Iris pigment epithelial cell (primary cell): ENCODE results near the gene TRIM69.
"Not testable (repeated sequence)": the region's sequence is repeated elsewhere in the genome, so short reads cannot be mapped to it uniquely, and the experiment has no call there.

Source experiments
- DNase-seq: peaks from one replicate; pipeline ENCODE4 v3.0.0-alpha.2; 2011; ENCODE audit warnings: low read depth

The TRIM69 gene

DNA sequence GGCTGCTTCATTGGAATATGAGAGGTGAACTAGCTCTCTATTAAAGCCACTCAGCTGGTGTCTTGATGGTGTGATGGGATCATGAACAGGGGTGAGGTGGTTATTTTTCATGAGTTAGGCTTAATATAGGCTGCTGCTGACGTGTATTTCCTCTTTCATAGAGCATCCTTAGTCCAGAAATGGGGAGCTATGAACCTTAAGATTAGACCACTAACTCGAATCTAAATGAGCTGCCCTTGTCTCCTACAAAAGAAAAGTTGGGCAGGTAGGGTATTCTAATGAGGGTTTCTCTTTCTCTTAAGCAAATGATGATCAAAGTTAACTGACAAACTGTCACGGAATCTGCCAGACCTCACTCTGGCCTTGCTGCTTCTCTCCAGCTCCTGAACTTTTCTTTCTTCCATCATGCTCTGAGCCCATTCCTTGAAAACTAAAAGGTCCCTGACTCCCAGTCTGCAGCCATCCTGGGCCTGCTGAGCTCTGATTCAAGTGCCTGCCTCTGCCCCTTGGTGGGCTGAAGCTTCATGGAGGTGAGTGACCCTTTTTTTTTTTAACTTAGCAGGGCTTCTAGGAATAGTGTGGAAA, at the start of gene TRIM69:
TSS of gene TRIM69 (plus strand) at position 348 of the 585 bp plus-strand sequence. CDS start at position 525, 177 bp downstream.
- DNase-seq = no peak

DNA sequence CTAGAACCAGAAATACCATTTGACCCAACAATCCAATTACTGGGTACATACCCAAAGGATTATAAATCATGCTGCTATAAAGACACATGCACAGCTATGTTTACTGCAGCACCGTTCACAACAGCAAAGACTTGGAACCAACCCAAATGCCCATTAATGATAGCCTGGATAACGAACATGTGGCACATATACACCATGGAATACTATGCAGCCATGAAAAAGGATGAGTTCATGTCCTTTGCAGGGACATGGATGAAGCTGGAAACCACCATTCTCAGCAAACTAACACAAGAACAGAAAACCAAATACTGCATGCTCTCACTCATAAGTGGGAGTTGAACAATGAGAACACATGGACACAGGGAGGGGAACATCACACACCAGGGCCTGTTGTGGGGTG, 47.0 kb upstream of the TRIM69 start:
- not testable (repeated sequence) for DNase-seq

DNA sequence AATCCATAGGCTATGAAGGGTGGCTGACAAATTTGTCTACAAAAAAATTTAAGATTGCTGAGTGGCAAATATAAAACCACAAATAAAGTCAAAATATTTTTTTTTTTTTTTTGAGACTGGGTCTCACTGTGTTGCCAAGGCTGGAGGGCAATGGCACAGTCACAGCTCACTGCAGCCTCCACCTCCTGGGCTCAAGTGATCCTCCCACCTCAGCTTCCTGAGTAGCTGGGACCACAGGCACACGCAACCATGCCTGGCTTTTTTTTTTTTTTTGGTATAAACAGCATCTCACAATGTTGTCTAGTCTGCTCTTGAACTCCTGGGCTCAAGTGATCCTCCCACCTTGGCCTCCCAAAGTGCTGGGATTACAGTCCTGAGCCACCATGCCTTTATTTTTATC, 46.1 kb upstream of the TRIM69 start:
- DNase-seq = not testable (repeated sequence)

DNA sequence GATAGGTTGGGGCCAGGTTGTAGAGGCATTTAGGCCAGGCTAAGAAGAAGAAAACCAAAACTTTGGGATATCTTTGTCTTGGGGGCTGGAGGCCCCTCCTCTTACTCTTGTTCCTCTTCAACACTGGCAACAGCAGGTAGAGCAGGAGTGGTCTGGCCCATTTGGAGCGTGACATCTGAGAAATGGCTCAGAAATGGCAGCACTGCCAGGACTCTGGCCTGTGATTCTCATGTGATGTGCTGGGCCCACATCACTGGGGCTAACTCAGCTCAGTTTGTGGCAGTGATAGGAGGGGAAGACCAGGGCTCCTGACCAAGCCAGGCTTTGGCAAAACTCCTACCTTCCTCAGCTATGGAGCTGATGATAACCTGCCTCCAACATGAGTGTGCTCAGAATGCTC, 43.7 kb upstream of the TRIM69 start:
- no peak for DNase-seq

GRCh38 chr15:44694416-44694815, 41.9 kb upstream of the TRIM69 start:
- no peak for DNase-seq

DNA sequence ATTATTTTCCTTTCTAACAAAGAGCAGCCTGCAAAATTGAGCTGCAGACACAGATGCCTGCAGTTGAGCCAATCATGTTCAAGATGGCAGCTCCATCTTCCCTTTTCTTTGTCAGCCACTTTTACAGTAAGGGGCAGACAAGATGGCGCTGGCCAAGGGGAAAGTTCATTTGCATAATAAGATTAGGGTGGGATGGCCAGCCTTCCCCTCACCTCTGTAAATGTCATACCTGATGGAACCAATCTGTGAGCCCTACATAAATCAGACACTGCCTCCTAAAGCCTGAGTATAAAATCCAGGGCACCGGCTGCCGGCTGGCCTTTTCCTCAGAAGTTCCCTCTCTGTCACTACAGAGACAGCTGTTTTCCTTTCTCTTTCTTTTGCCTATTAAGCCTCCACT, 41.0 kb upstream of the TRIM69 start:
- DNase-seq = no peak

DNA sequence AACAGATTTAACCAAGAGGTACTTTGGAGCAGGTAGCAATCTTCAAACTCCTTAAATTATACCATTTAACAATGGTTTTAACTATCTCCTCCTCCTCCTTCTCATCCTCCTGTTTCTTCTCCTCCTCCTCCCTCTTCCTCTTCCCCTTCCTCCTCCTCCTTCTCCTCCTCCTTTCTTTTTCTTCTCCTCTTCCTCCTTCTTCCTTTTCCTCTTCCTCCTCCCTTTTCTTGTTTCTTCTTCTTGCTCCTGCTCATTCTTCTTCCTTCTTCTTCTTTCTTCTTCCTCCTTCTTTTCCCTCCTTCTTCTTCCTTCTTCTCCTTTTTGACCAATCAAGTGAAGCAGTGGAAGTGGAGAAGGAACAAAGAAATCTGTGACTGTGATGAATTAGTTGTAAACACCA, 39.3 kb upstream of the TRIM69 start:
- DNase-seq = no peak

DNA sequence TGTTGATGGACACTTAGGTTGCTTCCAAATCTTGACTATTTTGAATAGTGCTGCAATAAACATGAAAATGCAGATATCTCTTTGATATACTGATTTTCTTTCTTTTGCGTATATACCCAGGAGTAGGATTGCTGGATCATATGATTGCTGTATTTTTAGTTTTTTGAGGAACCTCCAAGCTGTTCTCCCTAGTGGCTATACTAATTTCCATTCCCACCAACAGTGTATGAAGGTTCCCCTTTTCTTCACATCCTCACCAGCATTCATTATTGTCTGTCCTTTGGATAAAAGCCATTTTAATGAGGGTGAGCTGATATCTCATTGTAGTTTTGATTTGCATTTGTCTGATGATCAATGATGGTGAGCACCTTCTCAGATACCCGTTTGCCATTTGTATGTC, 37.7 kb upstream of the TRIM69 start:
- DNase-seq = no peak

GRCh38 chr15:44700676-44701075, 35.7 kb upstream of the TRIM69 start:
- not testable (repeated sequence) for DNase-seq

DNA sequence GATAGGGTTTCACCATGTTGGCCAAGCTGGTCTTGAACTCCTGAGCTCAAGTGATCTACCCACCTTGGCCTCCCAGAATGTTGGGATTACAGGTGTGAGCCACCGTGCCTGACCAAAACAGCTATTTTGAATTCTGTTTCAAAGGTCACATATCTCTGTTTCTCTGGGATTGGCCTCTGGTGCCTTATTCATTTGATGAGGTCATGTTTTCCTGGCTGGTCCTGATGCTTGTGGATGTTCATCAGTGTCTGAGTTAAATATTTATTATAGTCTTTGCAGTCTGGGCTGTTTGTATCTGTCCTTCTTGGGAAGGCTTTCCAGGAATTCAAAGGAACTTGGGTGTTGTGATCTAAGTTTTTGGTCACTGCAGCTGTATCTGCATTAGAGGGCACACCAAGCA, 30.3 kb upstream of the TRIM69 start:
- DNase-seq = no peak

DNA sequence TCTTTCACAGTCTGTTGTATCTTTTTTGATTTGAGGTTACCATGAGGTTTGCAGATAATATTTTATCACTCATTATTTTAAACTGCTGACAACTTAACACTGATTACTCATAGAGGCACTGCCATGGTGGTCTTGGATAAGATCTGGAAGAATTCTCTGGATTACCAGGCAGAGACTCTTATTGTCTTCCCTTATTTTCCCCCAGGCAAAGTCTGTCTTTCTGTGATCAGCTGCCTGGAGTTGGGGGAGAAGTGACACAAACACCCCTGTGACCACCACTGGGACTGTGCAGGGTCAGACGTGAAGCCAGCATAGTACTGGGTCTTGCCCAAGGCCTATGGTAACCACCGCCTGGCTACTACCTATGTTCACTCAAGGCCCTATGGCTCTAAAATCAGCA, 29.9 kb upstream of the TRIM69 start:
- no peak for DNase-seq

- DNase-seq = no peak
Observed at GRCh38 chr15:44706946-44707636, 29.2 kb upstream of the TRIM69 start.

DNA sequence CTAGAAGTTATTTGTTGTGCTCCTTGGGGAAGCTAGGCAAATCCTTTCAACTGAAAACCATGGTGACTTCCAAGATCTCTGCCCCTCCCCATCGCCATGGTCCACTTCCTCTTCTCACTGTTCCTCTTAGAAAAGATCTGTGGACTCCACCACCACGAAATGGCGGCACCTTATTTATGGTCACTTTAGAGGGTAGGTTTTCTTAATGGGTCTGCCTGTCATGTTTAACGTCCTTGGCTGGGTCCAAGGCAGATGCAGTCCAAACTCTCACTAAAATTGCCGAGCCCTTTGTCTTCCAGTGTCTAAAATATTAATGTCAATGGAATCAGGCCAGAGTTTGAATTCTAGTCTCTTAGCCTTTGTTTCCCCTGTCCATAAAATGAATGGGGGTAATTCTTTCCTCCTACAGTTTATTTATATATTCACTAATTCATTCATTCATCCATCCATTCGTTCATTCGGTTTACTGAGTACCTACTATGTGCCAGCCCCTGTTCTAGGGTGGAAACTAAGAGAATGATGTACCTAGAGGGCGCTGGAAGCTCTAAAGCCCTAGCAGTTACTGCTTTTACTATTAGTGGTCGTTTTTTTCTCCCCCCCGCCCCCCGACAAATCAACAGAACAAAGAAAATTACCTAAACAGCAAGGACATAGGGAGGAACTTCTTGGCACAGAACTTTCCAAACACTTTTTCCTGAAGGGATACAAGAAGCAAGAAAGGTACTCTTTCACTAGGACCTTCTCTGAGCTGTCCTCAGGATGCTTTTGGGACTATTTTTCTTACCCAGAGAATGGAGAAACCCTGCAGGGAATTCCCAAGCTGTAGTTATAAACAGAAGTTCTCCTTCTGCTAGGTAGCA, 25.9 kb upstream of the TRIM69 start:
- no peak for DNase-seq

DNA sequence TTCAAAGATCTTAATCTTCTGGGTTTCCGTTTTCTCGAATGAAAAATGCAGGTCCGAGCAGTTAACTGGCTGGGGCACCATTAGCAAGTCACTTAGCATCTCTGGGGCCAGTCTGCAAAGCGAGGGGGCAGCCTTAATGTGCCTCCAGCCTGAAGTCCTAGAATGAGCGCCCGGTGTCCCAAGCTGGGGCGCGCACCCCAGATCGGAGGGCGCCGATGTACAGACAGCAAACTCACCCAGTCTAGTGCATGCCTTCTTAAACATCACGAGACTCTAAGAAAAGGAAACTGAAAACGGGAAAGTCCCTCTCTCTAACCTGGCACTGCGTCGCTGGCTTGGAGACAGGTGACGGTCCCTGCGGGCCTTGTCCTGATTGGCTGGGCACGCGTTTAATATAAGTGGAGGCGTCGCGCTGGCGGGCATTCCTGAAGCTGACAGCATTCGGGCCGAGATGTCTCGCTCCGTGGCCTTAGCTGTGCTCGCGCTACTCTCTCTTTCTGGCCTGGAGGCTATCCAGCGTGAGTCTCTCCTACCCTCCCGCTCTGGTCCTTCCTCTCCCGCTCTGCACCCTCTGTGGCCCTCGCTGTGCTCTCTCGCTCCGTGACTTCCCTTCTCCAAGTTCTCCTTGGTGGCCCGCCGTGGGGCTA, 25.1 kb upstream of the TRIM69 start, which contains the start of the genes B2M and PATL2:
TSS of gene B2M (plus strand) at position 422 of the 647 bp plus-strand sequence. CDS start at position 452, 30 bp downstream.
TSS of gene PATL2 (minus strand) at position 228 of the 647 bp plus-strand sequence. CDS start 34,833 bp downstream, outside the sequence.
- peak; percentile 94 for DNase-seq

- peak; percentile 39 for DNase-seq
Observed at GRCh38 chr15:44711743-44712345, 24.5 kb upstream of the TRIM69 start.

GRCh38 chr15:44712346-44713005, 23.9 kb upstream of the TRIM69 start:
- DNase-seq = peak; percentile 90

DNA sequence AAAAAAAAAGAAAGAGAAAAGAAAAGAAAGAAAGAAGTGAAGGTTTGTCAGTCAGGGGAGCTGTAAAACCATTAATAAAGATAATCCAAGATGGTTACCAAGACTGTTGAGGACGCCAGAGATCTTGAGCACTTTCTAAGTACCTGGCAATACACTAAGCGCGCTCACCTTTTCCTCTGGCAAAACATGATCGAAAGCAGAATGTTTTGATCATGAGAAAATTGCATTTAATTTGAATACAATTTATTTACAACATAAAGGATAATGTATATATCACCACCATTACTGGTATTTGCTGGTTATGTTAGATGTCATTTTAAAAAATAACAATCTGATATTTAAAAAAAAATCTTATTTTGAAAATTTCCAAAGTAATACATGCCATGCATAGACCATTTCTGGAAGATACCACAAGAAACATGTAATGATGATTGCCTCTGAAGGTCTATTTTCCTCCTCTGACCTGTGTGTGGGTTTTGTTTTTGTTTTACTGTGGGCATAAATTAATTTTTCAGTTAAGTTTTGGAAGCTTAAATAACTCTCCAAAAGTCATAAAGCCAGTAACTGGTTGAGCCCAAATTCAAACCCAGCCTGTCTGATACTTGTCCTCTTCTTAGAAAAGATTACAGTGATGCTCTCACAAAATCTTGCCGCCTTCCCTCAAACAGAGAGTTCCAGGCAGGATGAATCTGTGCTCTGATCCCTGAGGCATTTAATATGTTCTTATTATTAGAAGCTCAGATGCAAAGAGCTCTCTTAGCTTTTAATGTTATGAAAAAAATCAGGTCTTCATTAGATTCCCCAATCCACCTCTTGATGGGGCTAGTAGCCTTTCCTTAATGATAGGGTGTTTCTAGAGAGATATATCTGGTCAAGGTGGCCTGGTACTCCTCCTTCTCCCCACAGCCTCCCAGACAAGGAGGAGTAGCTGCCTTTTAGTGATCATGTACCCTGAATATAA, 23.0 kb upstream of the TRIM69 start:
- DNase-seq = peak; percentile 40

- no peak for DNase-seq
Observed at GRCh38 chr15:44715142-44715796, 21.1 kb upstream of the TRIM69 start.

DNA sequence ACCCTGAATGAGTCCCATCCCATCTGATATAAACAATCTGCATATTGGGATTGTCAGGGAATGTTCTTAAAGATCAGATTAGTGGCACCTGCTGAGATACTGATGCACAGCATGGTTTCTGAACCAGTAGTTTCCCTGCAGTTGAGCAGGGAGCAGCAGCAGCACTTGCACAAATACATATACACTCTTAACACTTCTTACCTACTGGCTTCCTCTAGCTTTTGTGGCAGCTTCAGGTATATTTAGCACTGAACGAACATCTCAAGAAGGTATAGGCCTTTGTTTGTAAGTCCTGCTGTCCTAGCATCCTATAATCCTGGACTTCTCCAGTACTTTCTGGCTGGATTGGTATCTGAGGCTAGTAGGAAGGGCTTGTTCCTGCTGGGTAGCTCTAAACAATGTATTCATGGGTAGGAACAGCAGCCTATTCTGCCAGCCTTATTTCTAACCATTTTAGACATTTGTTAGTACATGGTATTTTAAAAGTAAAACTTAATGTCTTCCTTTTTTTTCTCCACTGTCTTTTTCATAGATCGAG, 20.5 kb upstream of the TRIM69 start:
- no peak for DNase-seq
